IMR-90 (cell line): Measurements from ENCODE around the gene COPS7A. TPM values are rescaled to one million over a fixed set of nuclear protein-coding genes. Genes with fewer than 3 reads are reported as not detected.

ENCODE experiments used
- ATAC-seq: fragments of 200-7000 bp; cut with Tn5 transposase; 2 replicates; pipeline ENCODE4 v1.9.1; 2020; ENCODE audit warnings: low read depth, mild to moderate bottlenecking, moderate library complexity
- BruUV-seq: library from RNA; stranded (reverse); fragments of 400-500 nt; replicated peaks from 2 replicates; lab custom pipeline; 2021; lab: Mats Ljungman, UMichigan
- CTCF ChIA-PET: fragments of 300-600 bp; formaldehyde crosslinking; extraction: SDS; loops from one replicate; lab custom pipeline; 2021; ENCODE audit warnings: antibody characterized with exemption; lab: Yijun Ruan, JAX
- POLR2A ChIA-PET: fragments of 300-600 bp; sonication (Branson Sonifier 250); formaldehyde crosslinking; loops from one replicate; lab custom pipeline; 2022; ENCODE audit warnings: antibody characterized with exemption; ENCODE audit not compliant: unreplicated experiment; lab: Charles Lee
- DNase-seq: peaks from one replicate; pipeline ENCODE4 v3.0.0; 2013
- H2AFZ ChIP-seq: replicated peaks from 2 replicates; pipeline ENCODE3; 2013; ENCODE audit warnings: low read length, mild to moderate bottlenecking; ENCODE audit not compliant: poor library complexity
- H2AK5ac ChIP-seq: 2 replicates; pipeline ENCODE4 v1.6.1; 2013; ENCODE audit warnings: low read depth, low read length, inconsistent platforms
- H2AK9ac ChIP-seq: replicated peaks from 2 replicates; pipeline ENCODE3; 2013; ENCODE audit warnings: mild to moderate bottlenecking, low read depth, low read length, moderate library complexity; ENCODE audit not compliant: poor library complexity
- H2BK120ac ChIP-seq: 2 replicates; pipeline ENCODE4 v1.6.1; 2013; ENCODE audit warnings: low read depth, low read length, inconsistent platforms
- H2BK15ac ChIP-seq: 3 replicates; pipeline ENCODE4 v1.6.1; 2013; ENCODE audit warnings: low read depth, low read length, inconsistent platforms
- H2BK20ac ChIP-seq: 2 replicates; pipeline ENCODE4 v1.6.1; 2013; ENCODE audit warnings: low read depth, mild to moderate bottlenecking, inconsistent platforms, low read length, moderate library complexity
- H2BK5ac ChIP-seq: 2 replicates; pipeline ENCODE4 v1.6.1; 2013; ENCODE audit warnings: mild to moderate bottlenecking, low read depth, low read length, inconsistent platforms; ENCODE audit not compliant: poor library complexity, severe bottlenecking
- H3K14ac ChIP-seq: replicated peaks from 2 replicates; pipeline ENCODE4 v1.6.1; 2013; ENCODE audit warnings: low read depth, low read length, inconsistent platforms
- H3K18ac ChIP-seq: 2 replicates; pipeline ENCODE4 v1.6.1; 2013; ENCODE audit warnings: low read depth, low read length, control low read depth
- H3K23ac ChIP-seq: 2 replicates; pipeline ENCODE4 v1.6.1; 2013; ENCODE audit warnings: low read depth, low read length, inconsistent platforms
- H3K27ac ChIP-seq: 2 replicates; pipeline ENCODE4 v1.5.1; 2013; ENCODE audit warnings: mild to moderate bottlenecking, control low read depth, low read length; ENCODE audit not compliant: insufficient read depth
- H3K27me3 ChIP-seq: 2 replicates; pipeline ENCODE4 v1.6.1; 2013; ENCODE audit warnings: low read length; ENCODE audit not compliant: control insufficient read depth, insufficient read depth
- H3K36me3 ChIP-seq: 2 replicates; pipeline ENCODE4 v1.6.1; 2013; ENCODE audit warnings: low read length, mixed read lengths; ENCODE audit not compliant: control insufficient read depth, insufficient read depth
- H3K4ac ChIP-seq: 2 replicates; pipeline ENCODE4 v1.6.1; 2013; ENCODE audit warnings: low read depth, low read length, inconsistent platforms
- H3K4me1 ChIP-seq: 2 replicates; pipeline ENCODE4 v1.6.1; 2013; ENCODE audit warnings: low read length, mixed read lengths; ENCODE audit not compliant: control insufficient read depth, insufficient read depth
- H3K4me2 ChIP-seq: 2 replicates; pipeline ENCODE4 v1.6.1; 2013; ENCODE audit warnings: low read depth, mild to moderate bottlenecking, control low read depth, low read length, moderate library complexity
- H3K4me3 ChIP-seq: 2 replicates; pipeline ENCODE4 v1.5.1; 2013; ENCODE audit warnings: low read depth, mild to moderate bottlenecking, control low read depth, low read length, moderate library complexity; ENCODE audit not compliant: insufficient read depth
- H3K56ac ChIP-seq: 2 replicates; pipeline ENCODE4 v1.6.1; 2013; ENCODE audit warnings: low read length, inconsistent platforms; ENCODE audit not compliant: insufficient read depth; ENCODE audit errors: extremely low read depth
- H3K79me1 ChIP-seq, 2 experiments: 2 replicates each; pipeline ENCODE4 v1.6.1; 2013; ENCODE audit warnings: low read length in 2 of 2, inconsistent platforms in 1 of 2, low read depth in 1 of 2
- H3K9ac ChIP-seq: 2 replicates; pipeline ENCODE4 v1.6.1; 2013; ENCODE audit warnings: low read depth, low read length, control low read depth
- H3K9me1 ChIP-seq: 2 replicates; pipeline ENCODE4 v1.6.1; 2013; ENCODE audit warnings: low read length, inconsistent platforms; ENCODE audit not compliant: insufficient read depth
- H3K9me3 ChIP-seq: 2 replicates; pipeline ENCODE4 v1.6.1; 2013; ENCODE audit warnings: low read length; ENCODE audit not compliant: control insufficient read depth, insufficient read depth
- H4K20me1 ChIP-seq: 2 replicates; pipeline ENCODE4 v1.6.1; 2013; ENCODE audit warnings: low read length, inconsistent platforms; ENCODE audit not compliant: insufficient read depth
- H4K5ac ChIP-seq: 2 replicates; pipeline ENCODE4 v1.6.1; 2013; ENCODE audit warnings: mild to moderate bottlenecking, low read depth, low read length, control low read depth
- H4K8ac ChIP-seq, 2 experiments: 2 replicates each; pipeline ENCODE4 v1.6.1; 2013; ENCODE audit warnings: low read depth in 2 of 2, low read length in 2 of 2, control low read depth in 1 of 2, inconsistent platforms in 1 of 2
- H4K91ac ChIP-seq: 2 replicates; pipeline ENCODE4 v1.6.1; 2013; ENCODE audit warnings: low read depth, low read length, inconsistent platforms; ENCODE audit not compliant: insufficient read depth
- BHLHE40 ChIP-seq: fragments of 150-350 bp; IDR thresholded peaks from 2 replicates; pipeline ENCODE4 v1.6.1; 2016; ENCODE audit warnings: mild to moderate bottlenecking, low read depth, low read length
- MAFK ChIP-seq: IDR thresholded peaks from 2 replicates; pipeline ENCODE4 v1.6.1; 2012; ENCODE audit warnings: low read depth, low read length, improper control_type of control experiment
- MAZ ChIP-seq: IDR thresholded peaks from 2 replicates; pipeline ENCODE4 v1.6.1; 2012; ENCODE audit warnings: low read depth, mild to moderate bottlenecking, low read length, improper control_type of control experiment, moderate library complexity, borderline replicate concordance
- POLR2A ChIP-seq: IDR thresholded peaks from 2 replicates; pipeline ENCODE4 v1.6.1; 2012; ENCODE audit warnings: mild to moderate bottlenecking, low read depth, low read length
- RAD21 ChIP-seq: IDR thresholded peaks from 2 replicates; pipeline ENCODE4 v1.6.1; 2012; ENCODE audit warnings: low read length, improper control_type of control experiment
- WGBS, 2 experiments: methylation state at CpG; one replicate each; pipeline versions ENCODE4 v1.1.5 to v1.1.7; 2013; ENCODE audit warnings: missing lambda C conversion rate in 2 of 2; ENCODE audit not compliant: insufficient read length in 1 of 2; ENCODE audit errors: extremely low coverage in 2 of 2; 5-methylcytosine and 5-hydroxymethylcytosine counted together
- dilution Hi-C: fragments of 300-500 bp; cut with HindIII; formaldehyde crosslinking; loops from one replicate; pipeline ENCODE4 v1.14.3; 2018; ENCODE audit warnings: low sequenced_read_pairs; ENCODE audit not compliant: unreplicated experiment
- in situ Hi-C: fragments of 300-500 bp; cut with MboI; formaldehyde crosslinking; loops from 3 replicates; pipeline ENCODE4 v1.14.3; 2019; ENCODE audit warnings: low sequenced_read_pairs, inconsistent platforms, mixed read lengths
- intact Hi-C: fragments of 100-400 bp; cut with micrococcal nuclease; formaldehyde crosslinking; loops from 2 replicates; pipeline ENCODE4 v1.10.0; 2022
- polyA plus RNA-seq, 3 experiments: library from polyadenylated mRNA; depleted of rRNA; stranded (reverse); fragments of >200 nt; gene quantifications; 2 replicates each; pipeline ENCODE4 v1.2.3, GENCODE V29; 2012; ENCODE audit warnings: low replicate concordance in 1 of 3
- total RNA-seq: library from RNA; depleted of rRNA; stranded (reverse); fragments of >200 nt; gene quantifications from 2 replicates; pipeline ENCODE4 v1.2.3, GENCODE V29; 2012
- TF ChIP-seq, protein P1 (sequence below): fragments of 150-350 bp; IDR thresholded peaks from 2 replicates; pipeline ENCODE4 v1.6.1; 2017; ENCODE audit warnings: mild to moderate bottlenecking, antibody characterized with exemption, low read length, low read depth
- TF ChIP-seq, protein P2 (sequence below): fragments of 150-350 bp; IDR thresholded peaks from 2 replicates; pipeline ENCODE4 v1.6.1; 2016; ENCODE audit warnings: low read depth, mild to moderate bottlenecking, low read length, moderate library complexity, borderline replicate concordance

Gene COPS7A
- total and polyA plus RNA-seq, 2 of the 4 experiments (the other 2 are of a cell fraction) = 58.8 to 135 TPM

DNA sequence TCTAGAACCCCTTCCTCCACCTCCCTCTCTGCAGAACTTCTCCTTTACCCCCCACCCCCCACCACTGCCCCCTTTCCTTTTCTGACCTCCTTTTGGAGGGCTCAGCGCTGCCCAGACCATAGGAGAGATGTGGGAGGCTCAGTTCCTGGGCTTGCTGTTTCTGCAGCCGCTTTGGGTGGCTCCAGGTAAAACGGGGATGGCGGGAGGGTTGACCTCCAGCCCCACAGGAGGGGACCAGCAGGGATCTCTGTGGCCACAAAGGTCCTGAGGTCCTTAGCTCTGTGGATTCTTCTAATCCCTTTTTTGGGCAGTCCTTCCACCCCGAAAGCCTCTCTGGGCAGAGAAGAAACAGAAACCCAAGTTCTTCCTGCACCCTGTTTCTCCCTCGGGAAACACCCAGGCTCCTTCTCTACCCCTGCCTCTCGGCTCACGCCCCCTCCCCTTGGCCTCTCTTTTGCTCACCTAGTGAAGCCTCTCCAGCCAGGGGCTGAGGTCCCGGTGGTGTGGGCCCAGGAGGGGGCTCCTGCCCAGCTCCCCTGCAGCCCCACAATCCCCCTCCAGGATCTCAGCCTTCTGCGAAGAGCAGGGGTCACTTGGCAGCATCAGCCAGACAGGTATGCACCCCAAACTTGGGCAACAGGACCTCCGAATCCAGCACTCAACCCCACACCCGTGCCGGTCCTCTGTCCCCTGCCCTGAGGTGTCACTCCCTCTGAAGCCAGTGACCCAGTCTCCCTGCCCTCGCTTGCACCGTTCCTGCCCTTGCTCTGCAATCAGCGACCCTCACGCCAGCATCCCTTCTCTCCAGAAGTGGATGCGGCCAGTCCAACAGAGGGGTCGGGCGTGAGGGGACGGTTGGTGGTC lies 49.1 kb downstream of the COPS7A start:
- H3K4me3 ChIP-seq = no peak overlapping the region
- H3K23ac ChIP-seq = no peak overlapping the region
- WGBS, 2 experiments = 74% methylated on average over 8 of the region's 21 CpGs; no CpG with 5 or more reads in 1 of the 2 experiments
- ATAC-seq (no peak), DNase-seq (no peak)
- H4K91ac ChIP-seq = no peak overlapping the region
- no peak overlapping the region for H2AK5ac ChIP-seq
- in situ Hi-C loops = no loop called here
- no peak overlapping the region for H2BK15ac ChIP-seq
- peaks cover 13% of the 10 kb centered on the region for H3K4me1 ChIP-seq
- intact Hi-C loops = no loop called here
- no peak overlapping the region for H3K56ac ChIP-seq
- H4K20me1 ChIP-seq = peaks cover 23% of the 10 kb centered on the region
- H2BK120ac ChIP-seq = no peak overlapping the region
- peaks cover 12 to 31% of the 10 kb centered on the region in 2 experiments for H3K79me1 ChIP-seq
- no peak overlapping the region for H3K27ac ChIP-seq
- no peak overlapping the region for H3K14ac ChIP-seq
- CTCF ChIA-PET = interaction anchor here (0.7 kb wide), 1 partner anchor 1016 kb away, joined by 3 read pairs; no protein-coding TSS in a partner anchor
- BruUV-seq = no TSS peak
- H2BK5ac ChIP-seq = no peak overlapping the region
- H2AK9ac ChIP-seq = peak overlapping the region; percentile 3
- H2BK20ac ChIP-seq = no peak overlapping the region
- no peak overlapping the region for H3K18ac ChIP-seq
- H3K9me1 ChIP-seq = peaks cover 12% of the 10 kb centered on the region
- no peaks in the 10 kb centered on the region for H3K9me3 ChIP-seq
- TF ChIP-seq, protein P1, sequence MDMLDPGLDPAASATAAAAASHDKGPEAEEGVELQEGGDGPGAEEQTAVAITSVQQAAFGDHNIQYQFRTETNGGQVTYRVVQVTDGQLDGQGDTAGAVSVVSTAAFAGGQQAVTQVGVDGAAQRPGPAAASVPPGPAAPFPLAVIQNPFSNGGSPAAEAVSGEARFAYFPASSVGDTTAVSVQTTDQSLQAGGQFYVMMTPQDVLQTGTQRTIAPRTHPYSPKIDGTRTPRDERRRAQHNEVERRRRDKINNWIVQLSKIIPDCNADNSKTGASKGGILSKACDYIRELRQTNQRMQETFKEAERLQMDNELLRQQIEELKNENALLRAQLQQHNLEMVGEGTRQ = no peak
- TF ChIP-seq RAD21 (no peak), MAZ (no peak), BHLHE40 (no peak), MAFK (no peak), POLR2A (no peak)
- TF ChIP-seq, protein P2, sequence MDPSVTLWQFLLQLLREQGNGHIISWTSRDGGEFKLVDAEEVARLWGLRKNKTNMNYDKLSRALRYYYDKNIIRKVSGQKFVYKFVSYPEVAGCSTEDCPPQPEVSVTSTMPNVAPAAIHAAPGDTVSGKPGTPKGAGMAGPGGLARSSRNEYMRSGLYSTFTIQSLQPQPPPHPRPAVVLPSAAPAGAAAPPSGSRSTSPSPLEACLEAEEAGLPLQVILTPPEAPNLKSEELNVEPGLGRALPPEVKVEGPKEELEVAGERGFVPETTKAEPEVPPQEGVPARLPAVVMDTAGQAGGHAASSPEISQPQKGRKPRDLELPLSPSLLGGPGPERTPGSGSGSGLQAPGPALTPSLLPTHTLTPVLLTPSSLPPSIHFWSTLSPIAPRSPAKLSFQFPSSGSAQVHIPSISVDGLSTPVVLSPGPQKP = no peak
- H4K5ac ChIP-seq = no peak overlapping the region
- no peaks in the 10 kb centered on the region for H3K27me3 ChIP-seq
- H2AFZ ChIP-seq = peak overlapping the region; percentile 66
- H3K36me3 ChIP-seq = peaks cover 17% of the 10 kb centered on the region
- no peak overlapping the region for H3K4me2 ChIP-seq
- H3K4ac ChIP-seq = no peak overlapping the region
- dilution Hi-C loops = no loop called here
- H3K9ac ChIP-seq = no peak overlapping the region
- H4K8ac ChIP-seq = no peak overlapping the region
- POLR2A ChIA-PET = no interaction called here
